Measurements from ENCODE around the gene USP24.

GRCh38 chr1:55047611-55048010 lies 167.6 kb downstream of the USP24 start:
- TF ChIP-seq ZNF274 (IDR thresholded peaks at IDR 0.05; ENCODE audit: low read depth, low read length) (no peak), YY1 (IDR thresholded peaks at IDR 0.05; ENCODE audit: insufficient read depth, insufficient read length) (no peak), SUZ12 (IDR thresholded peaks at IDR 0.05; ENCODE audit: extremely low read depth, insufficient read depth, insufficient read length) (no peak)
